ENCODE data around the gene NMRAL1.
A peak's percentile ranks its signal among the peaks of the same experiment; 100 is the strongest.

NMRAL1 gene

DNA sequence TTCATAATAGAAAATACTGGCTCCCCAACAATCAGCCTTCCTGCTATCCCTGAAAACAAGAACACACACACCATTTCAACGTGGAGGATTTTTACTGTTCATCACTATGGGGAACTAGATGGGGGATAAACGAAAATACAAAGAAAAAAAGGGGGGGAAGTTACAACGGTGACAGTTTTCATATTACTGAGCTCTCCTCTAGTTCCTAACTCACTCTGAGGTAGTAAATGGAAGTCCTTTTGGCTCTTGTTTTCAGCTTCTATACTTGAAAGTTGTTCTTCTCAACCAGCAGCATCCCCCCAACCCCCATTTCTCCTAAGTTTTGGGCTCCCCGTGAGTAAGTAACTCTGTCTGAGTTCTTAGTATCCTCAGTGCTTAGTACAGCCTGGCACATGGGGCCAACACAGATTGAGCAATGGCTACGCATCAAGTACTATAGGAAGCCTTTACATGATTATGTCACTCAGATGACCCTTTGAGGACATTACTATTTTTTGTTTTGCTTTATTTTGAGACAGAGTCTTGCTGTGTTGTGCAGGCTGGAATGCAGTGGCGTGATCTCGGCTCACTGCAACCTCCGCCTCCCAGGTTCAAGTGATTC, 53.8 kb downstream of the NMRAL1 start:
- no peak for DNase-seq

DNA sequence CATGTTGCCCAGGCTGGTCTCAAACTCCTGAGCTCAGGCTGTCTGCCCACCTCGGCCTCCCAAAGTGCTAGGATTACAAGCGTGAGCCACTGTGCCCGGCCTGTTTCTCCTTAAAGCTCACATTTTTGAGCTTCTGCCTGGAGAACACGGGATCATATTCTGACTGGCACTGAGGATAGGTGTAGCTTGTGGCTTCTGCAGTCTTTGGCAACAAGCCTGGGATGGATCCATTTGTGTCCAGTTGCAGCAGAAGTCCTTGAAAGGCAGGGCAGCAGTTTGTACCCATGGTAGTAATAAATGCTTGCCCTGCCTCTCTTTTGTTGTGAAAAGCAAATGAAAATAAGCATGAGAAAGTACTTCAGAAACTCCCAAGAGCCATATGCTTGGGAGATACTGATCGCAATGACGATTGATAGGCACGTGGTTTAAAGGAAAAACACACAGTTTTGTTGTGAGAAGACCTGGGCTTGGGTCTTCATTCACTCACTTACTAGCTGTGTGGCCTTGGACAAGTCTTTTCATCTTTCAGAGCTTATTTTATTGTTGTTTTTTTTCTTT, 54.9 kb downstream of the NMRAL1 start:
- DNase-seq: no peak

DNA sequence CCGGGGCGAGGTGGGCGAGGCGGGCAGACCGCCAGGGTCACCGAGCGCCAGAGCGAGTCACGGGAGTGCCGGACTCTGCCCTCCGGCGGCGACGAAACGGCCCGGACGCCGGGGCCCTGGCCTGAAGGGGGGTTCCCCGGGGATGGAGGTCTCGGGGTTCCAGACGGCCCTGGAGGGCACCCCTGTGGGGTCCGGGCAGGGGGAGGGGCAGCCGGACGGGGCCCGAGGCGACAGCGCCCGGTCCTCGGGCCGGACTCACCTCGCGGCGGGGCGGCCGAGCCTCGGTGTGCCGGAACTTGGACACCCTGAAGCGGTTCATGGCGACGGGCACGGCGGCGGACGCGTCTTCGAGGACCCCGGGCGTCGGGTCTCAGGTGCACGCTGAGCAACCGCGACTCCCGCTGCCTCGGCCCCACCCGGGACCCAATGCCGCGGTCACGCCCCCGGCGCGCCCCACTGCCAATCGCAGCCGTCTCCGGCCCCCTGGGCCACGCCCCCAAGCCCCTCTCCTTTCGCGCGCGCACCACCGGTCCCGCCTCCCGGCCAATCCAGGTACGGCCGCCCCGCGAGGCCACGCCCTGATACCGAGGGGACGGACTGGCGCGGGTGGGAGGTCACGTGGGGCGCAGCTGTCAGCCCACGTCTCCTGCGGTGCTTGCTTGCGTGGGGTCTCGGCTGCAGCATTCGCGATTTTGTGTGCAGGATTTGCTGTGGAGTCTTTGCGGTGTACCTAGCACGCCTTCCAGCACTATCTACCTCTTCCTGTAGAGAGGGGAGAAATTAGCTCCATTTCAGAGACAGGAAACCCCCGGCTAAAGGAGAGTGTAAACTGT, 58.0 kb downstream of the NMRAL1 start, which contains the start of gene CORO7:
Gene CORO7 (minus strand): TSS at position 397 of the 833 bp plus-strand sequence. CDS start 78 bp downstream, at position 319.
- peak; percentile 46 for DNase-seq

DNA sequence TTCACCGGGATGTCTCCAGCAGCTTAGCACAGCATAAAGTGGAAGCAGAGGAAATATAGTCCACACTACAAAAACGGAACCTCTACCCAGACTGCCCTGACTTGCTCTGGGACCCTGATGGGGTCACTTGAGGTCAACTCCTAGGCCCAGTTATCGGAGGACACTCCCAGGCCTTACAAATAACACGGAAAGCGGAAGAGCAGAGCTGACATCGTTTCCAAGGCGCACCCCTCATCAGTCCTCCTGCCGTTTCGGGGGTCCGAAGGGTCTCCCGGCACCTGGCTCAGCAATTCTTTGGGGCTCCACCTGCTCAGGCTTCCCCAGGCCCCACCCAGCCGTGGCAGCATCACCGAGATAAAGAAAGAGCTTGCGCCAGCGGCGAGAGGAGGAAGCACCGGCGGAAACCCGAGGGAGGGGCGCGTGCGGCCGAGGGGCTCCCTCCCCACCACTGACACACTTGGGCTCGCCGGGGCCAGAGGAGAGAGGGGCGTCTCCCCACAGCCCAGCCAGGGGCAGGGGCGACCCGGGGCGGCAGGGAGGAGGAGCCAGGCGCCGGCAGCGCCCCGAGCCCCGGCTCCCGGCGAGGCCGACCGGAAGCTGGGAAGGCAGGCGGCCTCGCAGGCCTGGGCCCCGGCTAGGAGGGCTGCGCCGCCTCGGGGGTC, 58.8 kb downstream of the NMRAL1 start:
- DNase-seq: no peak

DNA sequence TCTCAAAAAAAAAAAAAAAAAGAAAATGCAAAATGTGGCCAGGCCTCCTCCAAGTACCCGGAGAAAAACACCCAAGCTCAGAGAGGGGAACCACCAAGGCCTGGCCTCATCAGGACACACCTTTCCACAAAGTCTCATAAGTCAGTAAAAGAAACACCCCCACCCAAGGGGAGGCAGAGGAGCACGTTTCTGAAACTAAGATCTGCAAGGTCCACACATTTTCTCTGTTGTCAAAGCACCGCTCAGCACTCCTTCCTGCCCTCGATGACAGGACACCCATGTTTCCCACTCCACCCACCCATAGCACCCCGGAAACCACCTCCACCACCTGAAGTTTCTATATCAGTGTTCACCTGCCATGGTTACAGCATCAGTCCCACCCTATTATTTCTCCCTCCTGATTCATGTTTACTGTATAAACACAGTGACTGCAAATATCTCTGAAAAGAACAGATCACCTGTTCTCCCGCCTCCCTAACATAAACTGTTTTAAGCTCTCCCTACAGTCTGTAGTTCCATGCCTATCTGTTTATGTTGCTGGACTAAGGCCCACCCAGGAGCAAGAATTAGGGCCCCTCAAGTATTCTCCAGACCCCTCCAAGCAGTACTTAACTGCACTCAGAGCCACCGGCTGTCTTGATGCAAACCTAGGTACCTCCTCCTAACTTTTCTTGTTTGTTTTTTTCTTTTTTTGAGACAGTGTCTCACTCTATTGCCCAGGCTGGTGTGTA, 60.1 kb downstream of the NMRAL1 start:
- DNase-seq: no peak

DNA sequence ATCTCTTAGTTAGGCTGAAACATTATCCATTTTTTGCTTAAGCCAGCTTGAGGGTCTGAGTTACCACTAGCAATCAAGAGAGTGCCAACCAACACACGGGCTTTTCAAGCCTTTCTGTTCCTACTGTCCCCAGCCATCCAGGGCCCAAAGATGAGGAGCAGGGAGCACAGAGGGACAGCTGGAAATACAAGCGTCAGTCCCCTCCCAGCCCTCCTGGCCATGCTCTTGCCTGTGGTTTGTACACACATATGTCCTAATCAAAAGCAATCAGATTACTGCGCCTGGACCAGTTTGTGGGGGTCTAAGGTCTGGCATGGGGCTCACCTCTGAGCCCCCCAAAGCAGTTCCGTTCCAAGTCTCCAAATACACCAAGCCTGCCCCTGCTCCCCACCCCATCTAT, 61.6 kb downstream of the NMRAL1 start:
- no peak for DNase-seq

DNA sequence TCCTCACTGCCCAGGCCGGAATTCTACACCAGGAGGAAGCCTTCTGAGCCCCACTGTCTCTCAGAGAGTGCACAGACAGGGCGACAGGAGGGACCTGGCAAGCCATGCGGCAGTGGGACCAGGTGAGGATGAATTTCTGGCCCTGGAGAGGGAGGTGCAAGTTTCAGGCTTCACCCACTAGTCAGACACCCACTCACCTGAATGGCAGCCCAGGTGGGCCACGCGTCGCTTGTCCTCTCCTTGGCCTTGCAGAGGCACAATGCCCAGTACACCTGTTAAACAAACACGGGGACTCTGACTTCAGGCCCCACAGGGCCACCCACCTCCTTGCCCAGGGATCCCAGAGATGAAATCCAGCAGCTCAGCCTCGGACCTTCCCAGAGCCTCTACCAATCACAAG, 62.3 kb downstream of the NMRAL1 start:
- no peak for DNase-seq

Data from NCI-H748 treated with DMSO at 0.1 percent for 48 hours (cell line).